Measurements from ENCODE around the gene SELENOO. TPM values are rescaled to one million over a fixed set of nuclear protein-coding genes. Genes with fewer than 3 reads are reported as not detected.
A peak's percentile ranks its signal among the peaks of the same experiment; 100 is the strongest.

SELENOO gene
- total RNA-seq, 4 donors from 2014 or later = 27.4 to 66.1 (median 36.1) TPM

- no peak for DNase-seq (ENCODE audit: low spot score in 2 of 2)
- Histone ChIP-seq H3K4me3 (peak overlapping the region; percentile 63), H3K27me3 (no peaks in the 10 kb centered on the region), H3K27ac (peak overlapping the region; percentile 26), H3K4me1 (peaks cover 77% of the 10 kb centered on the region), H3K36me3 (no peaks in the 10 kb centered on the region), H3K9me3 (no peaks in the 10 kb centered on the region)
- 0% methylated on average over 2 of the region's 47 CpGs for WGBS
- TF ChIP-seq POLR2AphosphoS5 (IDR thresholded peaks at IDR 0.05) (no peak), EP300 (IDR thresholded peaks at IDR 0.05) (no peak), CTCF (IDR thresholded peaks at IDR 0.05) (no peak), POLR2A (IDR thresholded peaks at IDR 0.05) (no peak)
Observed at GRCh38 chr22:50186181-50186714, 14.6 kb upstream of the SELENOO start.

- Histone ChIP-seq H3K27me3 (no peaks in the 10 kb centered on the region), H3K4me1 (peaks cover 83% of the 10 kb centered on the region), H3K36me3 (no peaks in the 10 kb centered on the region), H3K4me3 (peak overlapping the region; percentile 63), H3K9me3 (no peaks in the 10 kb centered on the region), H3K27ac (peak overlapping the region; percentile 26)
- 17% methylated on average over 7 of the region's 26 CpGs for WGBS
- DNase-seq (ENCODE audit: low spot score in 2 of 2) = no peak
- no peak for TF ChIP-seq POLR2AphosphoS5 (IDR thresholded peaks at IDR 0.05)
- TF ChIP-seq EP300 (IDR thresholded peaks at IDR 0.05) = no peak
- TF ChIP-seq CTCF (IDR thresholded peaks at IDR 0.05) = no peak
- TF ChIP-seq POLR2A (IDR thresholded peaks at IDR 0.05) = no peak
Observed at GRCh38 chr22:50186761-50187523, 13.9 kb upstream of the SELENOO start.

- H3K27ac ChIP-seq = no peak overlapping the region
- WGBS = 96% methylated on average over 11 of the region's 11 CpGs
- TF ChIP-seq POLR2AphosphoS5 (IDR thresholded peaks at IDR 0.05) = no peak
- no peak overlapping the region for H3K4me3 ChIP-seq
- no peak for DNase-seq (ENCODE audit: low spot score in 2 of 2)
- H3K36me3 ChIP-seq = no peaks in the 10 kb centered on the region
- no peaks in the 10 kb centered on the region for H3K27me3 ChIP-seq
- H3K9me3 ChIP-seq = no peaks in the 10 kb centered on the region
- peaks cover 81% of the 10 kb centered on the region for H3K4me1 ChIP-seq
Observed at GRCh38 chr22:50188356-50188755, 12.5 kb upstream of the SELENOO start.

- H3K4me3 ChIP-seq = no peak overlapping the region
- TF ChIP-seq POLR2A (IDR thresholded peaks at IDR 0.05) (no peak), CTCF (IDR thresholded peaks at IDR 0.05) (no peak), EP300 (IDR thresholded peaks at IDR 0.05) (no peak), POLR2AphosphoS5 (IDR thresholded peaks at IDR 0.05) (no peak)
- H3K36me3 ChIP-seq = peaks cover 9% of the 10 kb centered on the region
- H3K4me1 ChIP-seq = peaks cover 72% of the 10 kb centered on the region
- no peaks in the 10 kb centered on the region for H3K27me3 ChIP-seq
- H3K9me3 ChIP-seq = no peaks in the 10 kb centered on the region
- WGBS = 84% methylated on average over 10 of the region's 20 CpGs
- no peak for DNase-seq (ENCODE audit: low spot score in 2 of 2)
- peak overlapping the region; percentile 84 for H3K27ac ChIP-seq
Observed at GRCh38 chr22:50189184-50189848, 11.5 kb upstream of the SELENOO start.

- peak overlapping the region; percentile 84 for H3K27ac ChIP-seq
- no peaks in the 10 kb centered on the region for H3K27me3 ChIP-seq
- peaks cover 67% of the 10 kb centered on the region for H3K4me1 ChIP-seq
- no peak for TF ChIP-seq EP300 (IDR thresholded peaks at IDR 0.05)
- TF ChIP-seq POLR2AphosphoS5 (IDR thresholded peaks at IDR 0.05) = no peak
- TF ChIP-seq CTCF (IDR thresholded peaks at IDR 0.05) = no peak
- no peak for TF ChIP-seq POLR2A (IDR thresholded peaks at IDR 0.05)
- peaks cover 14% of the 10 kb centered on the region for H3K36me3 ChIP-seq
- DNase-seq (ENCODE audit: low spot score in 2 of 2) = no peak
- no peaks in the 10 kb centered on the region for H3K9me3 ChIP-seq
- H3K4me3 ChIP-seq = peak overlapping the region; percentile 49
- 18% methylated on average over 2 of the region's 4 CpGs for WGBS
Observed at GRCh38 chr22:50189849-50190181, 11.0 kb upstream of the SELENOO start.
